Measurements from ENCODE around the gene HM13.
"Not testable (repeated sequence)": the region's sequence is repeated elsewhere in the genome, so short reads cannot be mapped to it uniquely, and the experiment has no call there.

Gene HM13, protein sequence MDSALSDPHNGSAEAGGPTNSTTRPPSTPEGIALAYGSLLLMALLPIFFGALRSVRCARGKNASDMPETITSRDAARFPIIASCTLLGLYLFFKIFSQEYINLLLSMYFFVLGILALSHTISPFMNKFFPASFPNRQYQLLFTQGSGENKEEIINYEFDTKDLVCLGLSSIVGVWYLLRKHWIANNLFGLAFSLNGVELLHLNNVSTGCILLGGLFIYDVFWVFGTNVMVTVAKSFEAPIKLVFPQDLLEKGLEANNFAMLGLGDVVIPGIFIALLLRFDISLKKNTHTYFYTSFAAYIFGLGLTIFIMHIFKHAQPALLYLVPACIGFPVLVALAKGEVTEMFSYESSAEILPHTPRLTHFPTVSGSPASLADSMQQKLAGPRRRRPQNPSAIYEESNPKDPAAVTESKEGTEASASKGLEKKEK

DNA sequence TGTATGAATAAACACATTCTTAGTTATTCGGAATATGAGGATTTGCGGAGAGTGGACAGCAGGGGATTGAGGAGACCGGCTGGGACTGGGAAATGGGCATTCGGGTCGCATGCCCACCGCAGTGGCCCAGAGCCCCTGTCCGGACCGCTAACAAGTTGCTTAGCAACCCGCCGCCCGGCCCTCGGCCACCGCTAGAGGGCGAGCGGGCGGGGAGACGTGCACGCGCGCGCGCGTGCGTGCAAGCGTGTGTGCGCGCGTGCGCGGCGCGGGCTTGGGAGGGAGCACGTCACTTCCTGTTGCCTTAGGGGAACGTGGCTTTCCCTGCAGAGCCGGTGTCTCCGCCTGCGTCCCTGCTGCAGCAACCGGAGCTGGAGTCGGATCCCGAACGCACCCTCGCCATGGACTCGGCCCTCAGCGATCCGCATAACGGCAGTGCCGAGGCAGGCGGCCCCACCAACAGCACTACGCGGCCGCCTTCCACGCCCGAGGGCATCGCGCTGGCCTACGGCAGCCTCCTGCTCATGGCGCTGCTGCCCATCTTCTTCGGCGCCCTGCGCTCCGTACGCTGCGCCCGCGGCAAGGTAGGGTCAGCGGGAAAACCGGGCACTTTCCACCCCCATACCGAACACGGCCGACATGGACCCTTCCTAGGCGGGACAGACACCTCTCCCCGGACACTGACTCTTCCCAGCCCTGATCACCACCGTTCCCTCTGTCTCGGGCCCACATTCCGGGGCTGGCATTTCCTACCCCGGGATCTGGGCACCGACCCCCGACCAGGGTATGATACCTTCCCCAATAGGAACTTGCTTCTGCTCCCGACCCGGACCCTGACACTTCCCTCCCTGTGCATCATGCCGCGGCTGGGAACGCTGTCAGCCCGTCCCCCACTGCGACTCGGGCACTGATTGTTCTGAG is at the start of gene HM13:
Gene HM13 (plus strand): TSS at position 289 of the 918 bp plus-strand sequence. CDS start 110 bp downstream, at position 399.
- DNase-seq = peak; percentile 92

DNA sequence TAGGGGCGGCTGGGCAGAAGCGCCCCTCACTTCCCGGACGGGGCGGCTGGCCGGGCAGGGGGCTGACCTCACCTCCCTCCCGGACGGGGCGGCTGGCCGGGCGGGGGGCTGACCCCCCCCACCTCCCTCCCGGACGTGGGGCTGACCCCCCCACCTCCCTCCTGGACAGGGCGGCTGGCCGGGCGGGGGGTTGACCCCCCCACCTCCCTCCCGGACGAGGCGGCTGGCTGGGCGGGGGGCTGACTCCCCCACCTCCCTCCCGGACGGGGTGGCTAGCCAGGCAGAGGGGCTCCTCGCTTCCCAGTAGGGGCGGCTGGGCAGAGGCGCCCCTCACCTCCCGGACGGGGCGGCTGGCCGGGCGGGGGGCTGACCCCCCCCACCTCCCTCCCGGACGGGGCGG is 43.3 kb upstream of the HM13 start:
- DNase-seq = not testable (repeated sequence)

DNA sequence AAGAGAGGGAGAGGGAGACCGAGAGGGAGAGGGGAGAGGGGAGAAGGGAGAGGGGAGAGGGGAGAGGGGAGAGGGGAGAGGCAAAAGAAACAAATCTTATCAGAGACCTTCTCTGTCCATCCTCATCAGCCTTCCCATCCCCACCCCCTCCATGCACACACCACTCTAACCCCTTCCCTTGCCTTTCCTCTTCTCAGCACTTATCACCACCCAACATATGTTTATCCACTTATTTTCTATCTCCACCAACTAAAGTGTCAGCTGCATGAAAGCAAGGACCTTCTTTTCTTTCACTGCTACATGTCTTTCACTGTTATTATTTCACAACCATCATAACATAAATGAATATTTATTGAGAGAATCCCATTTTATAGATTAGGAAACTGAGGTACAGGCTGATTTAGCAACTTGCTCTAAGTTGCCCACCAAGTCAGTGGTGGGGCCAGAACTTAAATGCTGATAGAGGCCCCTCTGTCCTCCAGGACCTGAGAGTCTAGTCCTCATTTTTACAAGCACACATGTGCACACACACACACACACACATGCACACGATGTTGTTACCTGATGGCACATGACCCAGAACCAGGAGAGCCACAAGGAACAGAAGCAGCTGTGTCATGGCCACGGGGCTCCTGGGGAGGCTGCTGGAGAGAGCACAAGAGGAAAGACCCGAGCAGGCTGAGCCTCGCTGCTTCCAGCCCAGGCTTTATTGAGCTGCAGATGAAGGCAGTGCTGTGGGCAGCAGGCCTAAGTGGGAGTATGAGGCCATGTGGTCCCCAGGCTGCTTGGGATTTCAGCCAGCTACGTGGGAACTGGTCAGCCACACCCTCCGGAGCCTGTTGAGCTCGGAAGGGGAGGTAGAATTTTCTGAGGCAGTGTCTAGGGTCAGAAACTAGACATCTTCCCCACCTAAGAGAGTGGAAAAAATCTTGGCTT is 41.6 kb upstream of the HM13 start:
- peak; percentile 61 for DNase-seq

DNA sequence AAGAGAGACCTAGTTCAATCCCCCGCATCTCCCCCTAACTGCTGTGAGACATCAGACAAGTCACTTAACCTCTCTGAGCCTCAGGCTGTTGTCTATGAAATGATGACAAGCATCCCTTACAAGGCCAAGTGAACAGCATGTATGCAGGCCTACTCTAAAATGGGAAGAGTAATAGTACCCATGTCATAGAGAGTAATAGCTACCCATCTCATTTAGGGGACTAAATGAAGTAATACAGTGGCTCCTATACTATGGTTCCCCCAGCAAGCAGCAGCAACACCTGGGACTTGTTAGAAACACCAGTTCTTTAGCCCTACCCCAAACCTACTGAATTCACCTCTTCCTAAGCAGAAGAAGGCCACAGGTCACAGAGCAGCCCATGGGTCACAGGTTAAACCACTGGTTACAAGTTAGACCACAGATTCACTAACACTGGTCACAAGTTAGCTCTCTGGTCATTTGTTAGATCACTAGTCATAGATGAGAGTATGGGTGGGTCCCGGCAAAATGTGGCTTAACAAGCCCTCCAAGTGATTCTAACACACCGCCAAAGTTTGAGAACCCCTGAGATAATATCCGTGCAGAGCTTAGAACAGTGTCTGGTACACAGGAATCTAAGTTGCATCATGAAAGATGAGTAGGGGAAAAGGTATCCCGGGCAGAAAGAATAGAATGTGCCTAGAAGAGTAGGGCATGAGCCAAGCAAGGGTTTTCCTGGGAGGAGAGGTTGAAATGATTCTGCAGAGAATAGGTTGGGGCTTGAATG is 40.7 kb upstream of the HM13 start:
- DNase-seq = no peak

DNA sequence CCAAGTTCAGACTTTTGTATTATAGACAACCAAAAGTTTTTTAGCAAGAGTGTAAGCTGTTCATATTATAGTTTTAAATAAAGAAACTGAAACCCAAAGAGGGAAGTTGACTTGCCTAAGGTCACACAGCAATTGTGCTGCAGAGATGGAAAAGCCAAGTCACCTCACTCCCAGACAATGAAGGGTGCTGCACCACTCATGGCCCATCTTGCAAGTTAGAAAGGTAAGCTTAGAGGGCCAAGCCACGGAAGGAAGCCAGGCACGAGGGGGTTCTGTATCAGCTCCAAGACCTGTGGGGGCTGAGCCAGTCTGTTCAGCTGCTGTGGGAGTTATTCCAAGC is 40.2 kb upstream of the HM13 start:
- DNase-seq = no peak

DNA sequence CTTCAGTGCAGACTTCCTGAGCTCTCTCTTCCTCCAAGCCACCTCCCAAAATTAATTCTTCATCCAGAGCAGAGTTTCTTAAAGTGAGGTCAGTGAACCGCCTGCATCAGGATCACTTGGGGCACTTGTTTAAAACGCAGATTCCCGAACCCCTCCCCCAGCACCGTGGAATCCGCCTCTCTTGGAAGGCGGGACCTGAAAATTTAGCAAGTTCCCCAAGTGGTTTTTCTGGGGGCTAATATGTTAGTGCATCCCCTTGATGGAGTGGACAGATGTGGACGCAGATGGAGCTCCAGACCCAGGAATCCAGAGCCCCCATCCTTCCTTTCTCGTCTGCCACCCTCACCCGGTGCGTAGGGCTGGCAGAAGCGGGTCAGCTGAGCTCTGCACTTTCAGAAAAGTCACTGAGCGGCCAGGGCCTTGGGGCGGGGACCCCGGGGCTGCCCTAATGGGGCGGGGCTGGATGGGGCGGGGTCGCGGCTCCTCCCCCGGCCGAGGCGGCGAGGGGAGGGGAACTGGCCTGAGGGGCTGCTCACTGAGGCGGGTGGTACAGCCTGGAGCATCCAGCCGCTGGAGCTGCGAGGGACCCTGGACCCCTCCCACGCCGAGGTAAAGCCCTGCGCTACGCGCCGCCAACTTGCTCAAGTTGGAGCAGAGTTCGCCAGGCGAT is 39.3 kb upstream of the HM13 start, which contains the start of the genes DEFB124 and REM1:
Gene DEFB124 (minus strand): TSS at position 370 of the 670 bp plus-strand sequence. CDS start 2,114 bp downstream, outside the sequence.
Gene REM1 (plus strand): TSS at position 531 of the 670 bp plus-strand sequence. CDS start 1,158 bp downstream, outside the sequence.
- peak; percentile 78 for DNase-seq

DNA sequence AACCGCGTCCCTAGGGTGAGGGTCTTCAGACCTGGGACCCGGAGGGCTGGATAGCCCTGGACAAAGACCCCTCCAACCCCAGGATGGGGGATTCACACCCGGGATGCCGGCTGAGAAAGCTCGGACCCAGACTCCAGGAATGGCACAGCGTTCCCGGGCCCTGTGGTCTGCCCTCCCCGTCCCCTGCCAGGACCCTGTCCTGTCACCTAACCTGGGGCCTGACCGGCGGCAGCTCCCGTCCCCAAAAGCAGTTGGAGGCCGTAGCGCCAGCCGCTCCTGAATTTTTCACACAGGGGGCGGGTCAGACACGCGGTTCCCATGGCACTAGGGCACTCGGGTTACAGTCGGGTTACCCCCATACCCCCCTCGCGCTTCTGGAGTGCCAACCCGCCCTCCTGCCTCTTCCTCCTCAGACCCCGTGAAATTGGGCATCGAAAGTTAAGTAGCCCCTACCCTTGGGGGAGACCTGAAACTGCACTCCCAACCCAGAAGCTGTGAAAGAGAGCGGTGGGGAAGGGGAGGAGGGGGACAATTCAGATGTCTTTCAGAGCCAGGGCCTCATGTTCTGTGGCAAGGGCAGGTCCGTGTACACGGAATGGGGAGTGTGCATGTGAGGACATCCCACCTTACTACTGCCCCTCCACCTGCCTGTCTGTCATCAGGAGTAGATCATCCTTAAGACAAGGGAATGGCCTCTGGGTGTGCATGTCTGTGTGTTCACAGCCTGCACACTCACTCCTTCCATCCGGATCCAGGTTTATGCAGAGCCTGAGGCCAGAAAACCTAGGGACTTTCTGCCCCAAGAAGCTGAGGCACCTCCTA is 38.6 kb upstream of the HM13 start:
- no peak for DNase-seq

DNA sequence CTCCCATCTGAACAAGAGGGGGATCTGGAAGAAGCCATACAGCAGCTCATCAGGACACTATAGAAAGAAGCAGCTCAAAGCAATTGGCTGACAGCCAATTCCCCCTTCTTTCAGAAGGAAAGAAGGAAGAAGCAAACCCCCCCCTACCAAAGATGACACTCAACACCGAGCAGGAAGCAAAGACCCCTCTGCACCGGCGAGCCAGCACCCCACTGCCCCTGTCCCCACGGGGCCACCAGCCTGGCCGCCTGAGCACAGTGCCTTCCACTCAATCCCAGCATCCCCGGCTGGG is 38.0 kb upstream of the HM13 start:
- DNase-seq = no peak

DNA sequence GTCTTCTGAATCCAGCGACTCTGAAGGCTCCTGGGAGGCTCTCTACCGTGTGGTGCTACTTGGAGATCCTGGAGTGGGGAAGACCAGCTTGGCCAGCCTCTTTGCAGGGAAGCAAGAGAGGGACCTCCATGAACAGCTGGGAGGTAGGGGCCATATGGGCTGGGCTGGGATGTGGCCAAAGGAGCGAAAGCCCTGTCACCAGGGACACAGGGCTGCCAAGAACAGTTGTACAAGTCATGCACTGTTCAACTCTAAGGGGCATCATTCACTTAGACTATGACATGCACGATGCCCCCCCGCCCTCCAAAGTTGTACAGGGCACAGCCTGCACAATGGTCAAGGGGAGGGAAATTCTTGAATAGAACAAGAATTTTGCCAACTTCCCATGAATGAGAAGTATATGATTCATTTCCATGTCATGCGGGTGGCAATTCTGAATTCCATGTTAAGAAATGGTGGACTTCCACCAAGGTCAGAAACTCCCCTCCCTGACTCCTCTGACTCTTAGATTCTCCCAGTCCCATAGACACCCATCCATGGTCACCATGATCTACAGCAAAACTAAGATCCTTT is 37.5 kb upstream of the HM13 start:
- DNase-seq = no peak

DNA sequence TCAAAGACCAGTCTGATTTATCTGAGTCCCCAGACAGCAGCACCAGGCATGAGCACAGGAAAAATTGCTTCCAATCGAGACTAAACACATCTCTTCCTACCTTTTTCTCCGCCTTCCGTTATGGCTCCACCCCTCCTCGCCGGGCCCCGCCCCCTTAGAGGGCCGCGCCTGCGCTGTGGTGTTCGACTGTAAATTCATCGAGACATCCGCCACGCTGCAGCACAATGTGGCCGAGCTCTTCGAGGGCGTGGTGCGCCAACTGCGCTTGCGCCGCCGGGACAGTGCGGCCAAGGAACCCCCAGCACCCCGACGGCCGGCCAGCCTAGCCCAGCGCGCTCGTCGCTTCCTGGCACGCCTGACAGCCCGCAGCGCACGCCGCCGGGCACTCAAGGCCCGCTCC is 30.2 kb upstream of the HM13 start:
- peak; percentile 82 for DNase-seq

DNA sequence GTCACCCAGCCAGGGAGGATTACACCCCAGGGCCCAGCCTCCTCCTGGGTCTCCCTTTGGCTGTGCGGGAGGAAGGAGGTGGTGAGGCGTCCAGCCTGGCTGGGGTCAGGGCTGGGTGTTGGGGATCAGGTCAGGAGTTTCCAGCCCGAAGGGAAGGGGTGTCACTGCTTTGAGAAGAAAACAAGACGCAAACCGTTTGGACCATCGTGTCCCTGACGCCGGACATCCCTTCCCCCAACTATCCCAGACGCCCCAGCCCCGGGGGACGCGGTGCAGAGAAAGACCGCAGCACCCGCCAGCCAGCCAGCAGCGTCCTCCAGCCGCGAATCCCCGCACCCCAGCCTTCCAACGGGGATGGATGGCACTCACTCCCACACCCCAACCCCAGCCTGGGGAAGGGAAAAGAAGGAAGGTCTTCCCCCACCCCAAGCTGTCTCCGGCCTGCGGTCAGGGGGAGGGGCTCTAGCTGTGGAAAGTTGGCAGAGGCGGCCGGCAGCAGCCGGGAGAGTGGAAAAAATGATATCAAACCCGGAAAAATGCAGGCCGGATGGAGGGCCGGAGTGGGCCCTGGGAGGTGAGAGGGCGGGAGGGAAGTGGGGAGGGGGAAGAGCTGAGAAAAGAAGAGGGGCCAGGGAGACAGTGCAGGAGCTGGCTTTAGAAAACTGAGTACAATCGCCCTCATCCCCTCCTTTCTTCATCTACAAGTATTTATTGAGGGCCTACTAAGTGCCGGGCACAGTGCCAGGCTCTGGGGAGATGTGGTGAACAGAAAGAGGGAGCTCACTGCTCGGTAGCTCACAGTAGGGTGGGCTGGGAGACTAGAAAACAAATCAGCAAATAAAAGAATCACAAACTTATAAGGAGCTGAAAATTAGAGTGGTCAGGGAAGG is 28.5 kb upstream of the HM13 start:
- DNase-seq = peak; percentile 95

DNA sequence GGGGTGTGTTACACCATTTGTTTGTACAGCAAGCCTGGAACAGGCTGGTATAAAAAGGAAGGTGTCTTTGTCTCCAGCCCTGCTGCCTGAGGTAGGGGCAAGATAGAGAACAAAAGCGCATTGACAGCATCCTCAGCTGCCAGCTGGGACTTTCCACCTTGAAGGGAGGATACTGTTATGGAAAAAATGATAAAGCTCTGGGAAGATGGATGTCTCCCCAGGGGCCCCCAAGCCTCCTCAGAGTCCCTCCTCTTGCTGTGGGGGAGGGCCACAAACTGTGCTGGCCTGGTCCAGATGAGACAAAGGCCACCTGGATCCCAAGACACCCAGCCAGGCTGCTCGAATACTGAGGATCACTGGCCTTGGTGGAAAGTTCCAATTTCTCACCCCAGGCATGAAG is 26.1 kb upstream of the HM13 start:
- no peak for DNase-seq

DNA sequence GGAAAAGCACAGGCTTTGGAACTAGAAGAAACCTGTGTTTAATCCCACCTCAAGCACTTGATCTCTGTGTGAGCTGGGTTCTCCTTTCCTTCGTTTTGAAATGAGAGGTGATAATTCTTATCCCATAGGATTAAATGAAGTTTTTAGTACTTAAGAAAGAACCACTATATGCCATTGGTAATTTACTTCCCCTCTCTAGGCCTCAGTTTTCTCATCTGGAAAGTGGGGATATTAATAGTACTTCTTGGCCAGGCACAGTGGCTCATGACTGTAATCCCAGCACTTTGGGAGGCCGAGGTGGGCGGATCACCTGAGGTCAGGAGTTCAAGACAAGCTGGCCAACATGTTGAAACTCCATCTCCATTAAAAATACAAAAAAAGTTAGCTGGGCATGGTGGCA is 25.1 kb upstream of the HM13 start:
- DNase-seq = no peak

DNA sequence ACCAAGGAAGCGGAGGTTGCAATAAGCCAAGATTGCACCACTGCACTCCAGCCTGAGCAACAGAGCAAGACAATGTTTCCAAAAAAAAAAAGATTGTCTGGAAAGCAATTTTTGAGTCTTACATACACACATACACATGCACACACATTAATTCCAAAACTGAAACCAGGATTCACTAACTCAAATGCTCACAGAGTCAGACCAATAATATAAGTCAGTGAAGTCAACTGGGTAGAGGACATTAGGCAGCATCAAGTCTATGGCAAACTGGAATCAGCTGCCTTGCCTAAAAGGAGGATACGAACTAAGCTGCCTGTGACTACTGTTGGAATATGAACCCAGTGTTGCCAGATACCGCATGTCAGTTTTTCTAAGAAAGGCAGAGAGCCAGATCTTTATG is 23.5 kb upstream of the HM13 start:
- DNase-seq = no peak

DNA sequence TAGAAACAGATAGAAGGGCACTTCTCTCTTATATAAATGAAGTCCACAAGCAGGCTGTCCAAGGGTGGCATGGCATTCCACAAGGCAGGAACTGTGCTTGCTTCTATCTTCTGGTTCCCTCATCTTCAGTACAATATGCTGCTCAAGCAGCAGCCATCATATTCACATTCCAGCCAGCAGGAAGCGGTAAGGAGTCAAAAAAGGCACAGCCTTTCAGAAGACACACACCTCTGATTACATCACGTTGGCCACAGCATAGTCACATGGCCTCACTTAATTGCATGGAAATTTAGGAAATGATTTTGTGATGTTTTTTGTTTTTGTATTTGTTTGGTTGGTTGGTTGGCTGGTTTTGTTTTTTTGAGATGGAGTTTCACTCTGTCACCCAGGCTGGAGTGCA is 20.1 kb upstream of the HM13 start:
- no peak for DNase-seq

DNA sequence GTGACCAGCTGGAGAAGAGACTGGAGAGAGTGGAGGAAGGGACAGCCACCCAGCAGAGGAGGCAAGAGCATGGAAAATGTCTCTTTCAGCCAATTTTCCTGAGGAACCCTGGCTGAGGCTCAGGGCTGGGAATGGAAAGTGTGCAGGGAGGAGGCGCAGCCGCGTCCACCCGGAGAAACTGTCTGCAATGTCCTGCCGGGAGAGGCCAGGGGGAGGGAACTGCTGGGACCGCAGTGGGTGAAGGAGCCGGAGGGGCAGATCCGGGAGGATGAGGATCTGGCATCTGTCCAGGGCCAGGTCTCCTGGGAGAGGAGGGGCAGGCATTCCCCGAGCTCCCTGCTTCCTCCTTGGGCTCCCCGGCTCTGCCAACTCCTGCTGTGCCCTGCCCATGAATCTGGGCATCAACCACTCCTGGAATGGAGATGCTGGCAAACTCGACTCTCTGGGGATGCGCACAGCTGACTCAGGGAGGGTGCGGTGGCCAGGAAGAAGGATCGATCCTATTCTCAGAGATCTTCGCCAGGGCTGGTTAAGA is 17.4 kb upstream of the HM13 start:
- DNase-seq = peak; percentile 91

DNA sequence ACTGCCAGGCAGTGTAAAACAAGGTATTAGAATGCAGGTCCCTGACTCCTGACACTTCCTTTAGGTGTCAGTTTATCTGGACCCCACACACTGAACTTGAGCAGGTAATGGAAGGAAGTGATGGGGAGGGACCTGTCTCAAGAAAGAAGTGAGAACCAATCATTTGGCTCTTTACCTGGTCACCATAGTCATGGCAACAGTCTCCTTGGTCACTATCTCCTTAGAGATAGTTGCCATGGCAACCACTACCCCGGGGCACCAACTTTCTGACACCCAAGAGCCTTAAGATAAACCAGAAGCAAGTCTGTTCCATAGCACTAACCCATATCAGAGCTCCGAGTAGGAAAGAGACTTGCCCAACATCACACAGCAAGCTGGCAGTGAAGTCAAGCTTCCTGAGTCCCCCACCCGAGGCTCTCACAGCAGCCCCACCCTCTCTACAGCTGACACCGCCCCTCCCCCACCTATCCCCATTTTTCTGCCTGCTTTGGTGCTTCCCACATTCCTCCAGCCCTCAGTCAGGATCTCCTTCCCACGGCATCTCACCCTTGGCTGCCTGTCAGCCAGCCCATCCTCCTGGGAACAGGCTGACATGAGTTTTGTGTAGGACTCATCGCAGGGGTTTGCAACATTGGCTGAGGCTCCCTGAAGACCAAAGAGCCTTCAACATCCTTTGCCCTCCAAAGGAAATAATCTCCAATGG is 16.3 kb upstream of the HM13 start:
- DNase-seq = no peak

DNA sequence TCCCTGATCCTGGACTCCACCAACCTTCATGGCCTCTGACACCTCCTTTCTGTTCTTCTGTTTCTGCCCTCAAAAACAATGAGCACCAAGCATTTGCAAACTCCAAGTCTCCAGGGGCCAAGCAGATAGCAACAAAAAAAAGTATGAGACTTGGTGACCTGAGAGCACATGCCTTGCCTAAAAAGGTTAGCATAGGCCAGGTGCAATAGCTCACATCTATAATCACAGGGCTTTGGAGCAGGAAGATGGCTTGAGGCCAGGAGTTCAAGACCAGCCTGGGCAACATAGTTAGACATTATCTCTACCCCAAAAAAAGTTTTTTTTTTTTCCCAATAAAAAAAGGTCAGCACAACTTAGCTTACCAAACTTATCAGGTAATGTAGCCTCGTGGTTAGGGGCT is 13.7 kb upstream of the HM13 start:
- DNase-seq = no peak
